GM18505 (cell line): ENCODE data around the gene TIE1.

Experiments
- ATAC-seq: cut with Tn5 transposase; IDR thresholded peaks from one replicate; pipeline ENCODE4 v1.9.1; 2021; ENCODE audit not compliant: unreplicated experiment
- POLR2A ChIP-seq: IDR thresholded peaks from 4 replicates; pipeline ENCODE4 v1.6.1; 2011; ENCODE audit warnings: borderline replicate concordance; ENCODE audit not compliant: insufficient read depth, insufficient read length; ENCODE audit errors: extremely low read depth

The TIE1 gene

DNA sequence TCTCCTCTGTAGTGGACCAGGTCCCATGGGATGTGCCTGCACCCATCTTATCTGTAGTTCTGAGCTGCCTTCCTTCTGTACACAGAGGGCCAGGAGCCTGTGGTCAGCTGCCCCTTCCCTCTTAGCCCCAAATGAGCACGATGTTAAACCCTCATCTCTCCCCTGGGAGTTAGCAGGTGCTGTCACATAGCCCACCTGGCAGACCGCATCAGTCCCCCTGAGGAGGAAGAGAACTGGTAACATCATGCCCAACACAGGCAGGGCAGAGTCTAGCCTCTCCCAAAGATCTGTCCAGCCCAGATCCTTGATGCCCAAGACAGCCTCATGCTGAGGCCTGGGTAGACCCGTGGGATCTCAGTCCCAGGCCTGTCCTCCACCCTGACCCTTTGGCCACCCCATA lies 4.7 kb downstream of the TIE1 start:
- no peak for ATAC-seq
- TF ChIP-seq POLR2A, result no peak

GRCh38 chr1:43305926-43306687 lies 5.3 kb downstream of the TIE1 start:
- TF ChIP-seq POLR2A, result no peak
- no peak for ATAC-seq

GRCh38 chr1:43306688-43307457 lies 6.1 kb downstream of the TIE1 start:
- no peak for ATAC-seq
- TF ChIP-seq POLR2A, result no peak

- ATAC-seq, result no peak
- no peak for TF ChIP-seq POLR2A
Observed at GRCh38 chr1:43307458-43308158, 6.8 kb downstream of the TIE1 start.

- ATAC-seq, result no peak
- no peak for TF ChIP-seq POLR2A
Observed at GRCh38 chr1:43308635-43309404, 8.0 kb downstream of the TIE1 start.

DNA sequence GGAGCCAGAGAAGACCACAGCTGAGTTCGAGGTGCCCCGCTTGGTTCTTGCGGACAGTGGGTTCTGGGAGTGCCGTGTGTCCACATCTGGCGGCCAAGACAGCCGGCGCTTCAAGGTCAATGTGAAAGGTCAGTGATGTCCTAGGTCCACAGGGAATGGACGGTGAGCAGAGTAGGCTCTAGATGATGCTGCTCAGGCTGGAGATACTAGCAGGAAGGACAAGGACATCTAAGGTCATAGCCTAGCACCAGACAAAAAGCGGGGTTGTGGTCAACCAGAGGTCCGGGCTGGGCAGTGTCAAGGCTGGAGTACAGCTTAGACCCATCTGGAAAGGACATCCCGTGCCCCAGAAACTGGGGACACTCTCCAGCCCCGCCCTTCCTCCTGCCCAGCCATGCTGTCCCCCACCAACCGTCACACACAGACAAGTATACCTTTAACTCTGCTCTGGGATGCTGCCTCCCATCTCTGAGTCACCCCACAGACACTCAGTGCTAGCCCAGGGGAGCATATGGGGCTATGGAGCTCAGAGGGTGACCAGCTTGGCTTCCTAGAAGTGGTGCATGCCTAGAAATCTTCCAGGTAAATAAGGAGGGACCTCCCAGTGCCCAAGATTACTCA lies 8.7 kb downstream of the TIE1 start:
- TF ChIP-seq POLR2A, result no peak
- no peak for ATAC-seq

DNA sequence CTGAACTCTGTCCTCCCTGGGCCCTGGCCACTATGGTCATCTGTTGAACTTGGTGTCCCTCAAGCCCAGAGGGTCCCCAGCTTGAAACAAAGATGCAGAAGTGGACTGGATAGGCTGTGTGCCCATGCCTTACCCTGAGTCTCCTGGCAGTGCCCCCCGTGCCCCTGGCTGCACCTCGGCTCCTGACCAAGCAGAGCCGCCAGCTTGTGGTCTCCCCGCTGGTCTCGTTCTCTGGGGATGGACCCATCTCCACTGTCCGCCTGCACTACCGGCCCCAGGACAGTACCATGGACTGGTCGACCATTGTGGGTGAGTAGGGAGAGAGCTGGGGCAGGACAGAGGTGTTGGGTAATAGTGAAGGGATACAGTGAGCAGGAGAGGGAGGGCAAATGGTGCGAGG lies 10.7 kb downstream of the TIE1 start:
- no peak for ATAC-seq
- no peak for TF ChIP-seq POLR2A

- ATAC-seq, result no peak
Observed at GRCh38 chr1:43312212-43312623, 11.4 kb downstream of the TIE1 start.

DNA sequence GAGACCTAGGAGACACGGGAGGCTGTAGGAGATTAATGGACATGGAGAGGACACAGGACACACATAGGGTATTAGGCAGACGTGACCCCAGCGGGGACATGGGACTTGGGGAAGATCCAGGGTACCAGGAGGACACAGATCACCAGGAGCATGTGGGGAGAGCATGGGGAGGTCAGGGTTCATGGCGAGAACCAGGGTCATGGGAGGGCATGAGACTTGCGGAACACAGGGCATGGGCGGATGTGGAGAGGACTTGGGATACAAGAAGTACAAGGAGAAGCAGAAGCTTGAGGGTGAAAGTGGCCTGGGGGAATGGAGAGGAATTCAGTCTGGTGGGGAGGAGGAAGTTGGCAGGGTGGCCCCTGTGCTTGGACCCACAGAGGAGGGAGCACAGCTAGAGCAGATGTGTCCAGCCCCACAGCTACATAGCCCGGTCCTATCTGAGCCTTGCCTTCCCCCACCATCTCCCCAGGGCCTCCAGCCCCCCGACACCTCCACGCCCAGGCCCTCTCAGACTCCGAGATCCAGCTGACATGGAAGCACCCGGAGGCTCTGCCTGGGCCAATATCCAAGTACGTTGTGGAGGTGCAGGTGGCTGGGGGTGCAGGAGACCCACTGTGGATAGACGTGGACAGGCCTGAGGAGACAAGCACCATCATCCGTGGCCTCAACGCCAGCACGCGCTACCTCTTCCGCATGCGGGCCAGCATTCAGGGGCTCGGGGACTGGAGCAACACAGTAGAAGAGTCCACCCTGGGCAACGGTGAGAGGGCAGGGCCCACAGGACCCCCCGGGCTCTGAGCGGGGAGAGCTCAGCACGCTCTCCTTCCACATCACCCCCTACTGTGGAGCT lies 12.1 kb downstream of the TIE1 start:
- no peak for TF ChIP-seq POLR2A
- no peak for ATAC-seq

More at GRCh38 chr1:43312212-43312623, 11.4 kb downstream of the TIE1 start:
- TF ChIP-seq POLR2A, result no peak

DNA sequence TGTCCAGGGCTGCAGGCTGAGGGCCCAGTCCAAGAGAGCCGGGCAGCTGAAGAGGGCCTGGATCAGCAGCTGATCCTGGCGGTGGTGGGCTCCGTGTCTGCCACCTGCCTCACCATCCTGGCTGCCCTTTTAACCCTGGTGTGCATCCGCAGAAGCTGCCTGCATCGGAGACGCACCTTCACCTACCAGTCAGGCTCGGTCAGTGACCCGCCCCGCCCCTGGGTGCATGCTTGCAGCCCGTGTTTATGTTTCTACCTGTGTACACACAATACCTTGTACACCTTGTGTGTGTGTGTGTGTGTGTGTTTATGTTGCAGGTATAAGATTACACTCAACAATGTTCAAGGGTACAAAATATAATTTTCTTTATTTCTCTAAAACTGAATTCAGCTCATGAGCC lies 13.0 kb downstream of the TIE1 start:
- no peak for ATAC-seq
- no peak for TF ChIP-seq POLR2A

DNA sequence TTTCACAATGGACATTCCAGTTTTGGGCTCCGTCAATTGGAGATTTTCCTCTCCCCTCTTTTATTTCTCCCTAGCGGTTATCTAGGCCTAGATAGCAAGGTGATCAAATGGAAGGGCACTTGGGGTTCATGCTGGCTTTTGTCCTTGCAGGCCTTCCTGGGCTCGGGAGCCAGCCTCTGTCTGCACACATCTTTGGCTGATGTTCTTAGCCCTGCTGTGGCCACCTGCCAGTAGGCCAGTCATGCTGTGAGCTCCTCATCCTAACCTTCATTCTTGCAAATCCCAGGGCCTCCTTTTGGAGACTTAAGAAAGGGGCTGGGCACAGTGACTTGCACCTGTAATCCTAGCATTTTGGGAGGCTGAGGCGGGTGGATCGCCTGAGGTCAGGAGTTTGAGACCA lies 13.5 kb downstream of the TIE1 start:
- ATAC-seq, result no peak
- TF ChIP-seq POLR2A, result no peak

DNA sequence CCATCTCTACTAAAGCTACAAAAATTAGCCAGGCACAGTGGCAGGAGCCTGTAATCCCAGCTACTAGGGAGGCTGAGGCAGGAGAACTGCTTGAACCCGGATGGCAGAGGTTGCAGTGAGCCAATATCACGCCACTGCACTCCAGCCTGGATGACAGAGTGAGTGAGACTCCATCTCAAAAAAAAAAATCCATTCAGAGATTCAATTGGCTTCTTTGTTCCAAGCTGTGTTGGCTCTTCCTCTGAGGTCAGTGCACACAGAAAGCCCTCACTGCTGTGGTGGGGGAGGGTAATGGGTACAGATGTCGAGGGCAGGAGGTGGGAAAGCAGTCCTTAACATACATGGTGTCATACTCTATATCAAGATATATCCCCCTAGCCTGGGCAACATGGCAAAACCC lies 14.7 kb downstream of the TIE1 start:
- no peak for ATAC-seq
- no peak for TF ChIP-seq POLR2A
